Measurements from ENCODE around the gene HMCN2. TPM values are rescaled to one million over a fixed set of nuclear protein-coding genes. Genes with fewer than 3 reads are reported as not detected.

The HMCN2 gene
- total RNA-seq, 1 donor from 2014 or later, result not detected

GRCh38 chr9:130327781-130328348 lies 62.3 kb downstream of the HMCN2 start:
- no peak for TF ChIP-seq CTCF (IDR thresholded peaks at IDR 0.05; ENCODE audit: insufficient read depth, low read length, poor library complexity, severe bottlenecking)
- Histone ChIP-seq H3K4me3 (ENCODE audit: low read depth, low read length) (no peak overlapping the region), H3K36me3 (ENCODE audit: control insufficient read depth, insufficient read depth, low read length) (no peaks in the 10 kb centered on the region), H3K27me3 (ENCODE audit: control insufficient read depth, insufficient read depth, low read length) (peaks cover 35% of the 10 kb centered on the region)
- no peak for DNase-seq (ENCODE audit: low read depth)

- Histone ChIP-seq H3K36me3 (ENCODE audit: control insufficient read depth, insufficient read depth, low read length) (no peaks in the 10 kb centered on the region), H3K27me3 (ENCODE audit: control insufficient read depth, insufficient read depth, low read length) (peaks cover 35% of the 10 kb centered on the region), H3K4me3 (ENCODE audit: low read depth, low read length) (no peak overlapping the region)
- TF ChIP-seq CTCF (IDR thresholded peaks at IDR 0.05; ENCODE audit: insufficient read depth, low read length, poor library complexity, severe bottlenecking), result no peak
- no peak for DNase-seq (ENCODE audit: low read depth)
Observed at GRCh38 chr9:130328349-130328801, 62.8 kb downstream of the HMCN2 start.

- TF ChIP-seq CTCF (IDR thresholded peaks at IDR 0.05; ENCODE audit: insufficient read depth, low read length, poor library complexity, severe bottlenecking), result no peak
- peaks cover 42% of the 10 kb centered on the region for H3K27me3 ChIP-seq (ENCODE audit: control insufficient read depth, insufficient read depth, low read length)
- H3K36me3 ChIP-seq (ENCODE audit: control insufficient read depth, insufficient read depth, low read length), result no peaks in the 10 kb centered on the region
- DNase-seq (ENCODE audit: low read depth), result no peak
- no peak overlapping the region for H3K4me3 ChIP-seq (ENCODE audit: low read depth, low read length)
Observed at GRCh38 chr9:130329061-130329460, 63.5 kb downstream of the HMCN2 start.

- Histone ChIP-seq H3K4me3 (ENCODE audit: low read depth, low read length) (no peak overlapping the region), H3K36me3 (ENCODE audit: control insufficient read depth, insufficient read depth, low read length) (no peaks in the 10 kb centered on the region), H3K27me3 (ENCODE audit: control insufficient read depth, insufficient read depth, low read length) (peaks cover 43% of the 10 kb centered on the region)
- TF ChIP-seq CTCF (IDR thresholded peaks at IDR 0.05; ENCODE audit: insufficient read depth, low read length, poor library complexity, severe bottlenecking), result no peak
- DNase-seq (ENCODE audit: low read depth), result no peak
Observed at GRCh38 chr9:130330202-130330862, 64.8 kb downstream of the HMCN2 start.

GRCh38 chr9:130331061-130331460 lies 65.5 kb downstream of the HMCN2 start:
- Histone ChIP-seq H3K27me3 (ENCODE audit: control insufficient read depth, insufficient read depth, low read length) (peaks cover 44% of the 10 kb centered on the region), H3K36me3 (ENCODE audit: control insufficient read depth, insufficient read depth, low read length) (no peaks in the 10 kb centered on the region), H3K4me3 (ENCODE audit: low read depth, low read length) (no peak overlapping the region)
- TF ChIP-seq CTCF (IDR thresholded peaks at IDR 0.05; ENCODE audit: insufficient read depth, low read length, poor library complexity, severe bottlenecking), result no peak
- DNase-seq (ENCODE audit: low read depth), result no peak

- H3K4me3 ChIP-seq (ENCODE audit: low read depth, low read length), result no peak overlapping the region
- H3K27me3 ChIP-seq (ENCODE audit: control insufficient read depth, insufficient read depth, low read length), result peaks cover 43% of the 10 kb centered on the region
- no peak for TF ChIP-seq CTCF (IDR thresholded peaks at IDR 0.05; ENCODE audit: insufficient read depth, low read length, poor library complexity, severe bottlenecking)
- no peaks in the 10 kb centered on the region for H3K36me3 ChIP-seq (ENCODE audit: control insufficient read depth, insufficient read depth, low read length)
- no peak for DNase-seq (ENCODE audit: low read depth)
Observed at GRCh38 chr9:130331573-130331972, 66.0 kb downstream of the HMCN2 start.

Measured in kidney epithelial cell (primary cell).